Tibial nerve (tissue), 3 donors: ENCODE results near the gene LTB.

Source experiments
- CTCF ChIP-seq, 5 experiments: fragments of 200-600 bp in 3 of 5; fragments of 450-650 bp in 2 of 5; sonication (generic) in 3 of 5; IDR thresholded peaks; one replicate each; pipeline ENCODE4 v1.5.1; 2016 to 2019; ENCODE audit warnings: antibody characterized with exemption in 5 of 5, mild to moderate bottlenecking in 3 of 5, moderate library complexity in 2 of 5
- POLR2A ChIP-seq, 2 donors: fragments of 450-650 bp; IDR thresholded peaks; one replicate each; pipeline ENCODE4 v1.6.1; 2017; ENCODE audit warnings: antibody characterized with exemption in 2 of 2, mild to moderate bottlenecking in 2 of 2, moderate library complexity in 2 of 2

- TF ChIP-seq CTCF (IDR thresholded peaks at IDR 0.05) (no peak), POLR2A (IDR thresholded peaks at IDR 0.05) (no peak)
These were observed 24.0 kb downstream of the LTB start for GRCh38 chr6:31558318-31558625.
